ENCODE measurements around the gene THBS3. TPM values are rescaled to one million over a fixed set of nuclear protein-coding genes. Genes with fewer than 3 reads are reported as not detected.
"Not testable (repeated sequence)": the region's sequence is repeated elsewhere in the genome, so short reads cannot be mapped to it uniquely, and the experiment has no call there.

THBS3 gene
- total RNA-seq, 1 experiment from 2014 or later: 11.3 TPM

- DNase-seq (ENCODE audit: low spot score): not testable (repeated sequence)
Observed at GRCh38 chr1:155235375-155235774, 27.7 kb upstream of the THBS3 start.

GRCh38 chr1:155233502-155233901, 25.8 kb upstream of the THBS3 start:
- DNase-seq (ENCODE audit: low spot score): not testable (repeated sequence)

- not testable (repeated sequence) for DNase-seq (ENCODE audit: low spot score)
Observed at GRCh38 chr1:155232001-155232978, 24.6 kb upstream of the THBS3 start.

- not testable (repeated sequence) for DNase-seq (ENCODE audit: low spot score)
Observed at GRCh38 chr1:155231302-155231701, 23.6 kb upstream of the THBS3 start.

GRCh38 chr1:155228096-155228427, 20.4 kb upstream of the THBS3 start:
- no peak for DNase-seq (ENCODE audit: low spot score)

- DNase-seq (ENCODE audit: low spot score): peak; percentile 99
Observed at GRCh38 chr1:155227261-155228095, 19.8 kb upstream of the THBS3 start.

GRCh38 chr1:155226910-155227260, 19.2 kb upstream of the THBS3 start:
- DNase-seq (ENCODE audit: low spot score): peak; percentile 67

- peak; percentile 88 for DNase-seq (ENCODE audit: low spot score)
Observed at GRCh38 chr1:155226188-155226909, 18.7 kb upstream of the THBS3 start.

- DNase-seq (ENCODE audit: low spot score): not testable (repeated sequence)
Observed at GRCh38 chr1:155225404-155225759, 17.7 kb upstream of the THBS3 start.

GRCh38 chr1:155223047-155223446, 15.3 kb upstream of the THBS3 start:
- no peak for DNase-seq (ENCODE audit: low spot score)

GRCh38 chr1:155220211-155220965, 12.7 kb upstream of the THBS3 start:
- DNase-seq (ENCODE audit: low spot score): not testable (repeated sequence)

GRCh38 chr1:155219592-155220031, 11.9 kb upstream of the THBS3 start:
- DNase-seq (ENCODE audit: low spot score): no peak

GRCh38 chr1:155218854-155219591, 11.3 kb upstream of the THBS3 start:
- peak; percentile 82 for DNase-seq (ENCODE audit: low spot score)

GRCh38 chr1:155214702-155215101, 7.0 kb upstream of the THBS3 start:
- DNase-seq (ENCODE audit: low spot score): not testable (repeated sequence)

- DNase-seq (ENCODE audit: low spot score): not testable (repeated sequence)
Observed at GRCh38 chr1:155212051-155212440, 4.3 kb upstream of the THBS3 start.

GRCh38 chr1:155211381-155212050, 3.8 kb upstream of the THBS3 start:
- DNase-seq (ENCODE audit: low spot score): not testable (repeated sequence)

GRCh38 chr1:155210314-155211104, 2.8 kb upstream of the THBS3 start:
- DNase-seq (ENCODE audit: low spot score): no peak

GRCh38 chr1:155209312-155209721, 1.6 kb upstream of the THBS3 start:
- no peak for DNase-seq (ENCODE audit: low spot score)

Data from A172 (cell line).